ENCODE measurements around the gene ARMH4.

DNA sequence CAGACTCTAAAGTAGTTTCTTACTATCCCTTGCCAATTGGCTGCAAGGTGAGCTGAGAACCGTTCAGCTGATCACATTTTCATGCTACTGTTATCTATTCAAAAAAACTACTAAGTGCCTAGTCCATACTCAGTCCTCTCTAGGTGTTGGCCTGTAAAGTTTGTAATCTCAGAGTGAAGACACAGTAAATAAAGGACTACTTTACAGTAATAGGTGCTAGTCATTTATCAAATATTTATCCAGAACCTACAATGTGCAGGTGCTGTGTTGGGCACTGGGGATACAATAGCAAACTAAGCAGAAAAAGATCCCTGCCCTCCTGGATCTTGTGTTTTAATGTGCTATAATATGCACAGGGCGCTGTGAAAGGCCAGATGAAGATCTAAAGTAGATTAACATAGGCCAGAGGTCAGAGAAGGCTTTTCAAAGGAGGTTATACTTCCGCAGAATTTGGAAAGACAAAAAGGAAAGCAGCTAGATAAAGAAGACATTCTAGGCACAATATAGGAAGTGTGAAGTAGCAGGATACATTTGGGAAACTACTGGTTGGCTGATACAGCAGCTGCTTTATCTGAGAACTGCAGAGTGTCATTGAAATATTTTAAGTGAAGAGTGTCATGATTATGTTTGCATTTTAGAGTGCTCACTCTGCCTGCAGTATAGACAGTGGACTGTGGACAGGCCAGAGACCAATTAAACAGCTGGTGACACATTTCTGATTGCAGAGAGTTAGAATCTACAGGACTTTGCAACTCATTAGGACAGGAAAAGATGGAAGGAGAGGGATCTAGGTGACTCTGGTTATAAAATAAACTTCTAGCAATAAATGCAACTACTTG, 40.0 kb upstream of the ARMH4 start:
- no peak for TF ChIP-seq CTCF (IDR thresholded peaks at IDR 0.05 in 8 of 11, conservative IDR thresholded peaks at IDR 0.05 in 3 of 11)
- no peak for TF ChIP-seq POLR2AphosphoS5 (IDR thresholded peaks at IDR 0.05)
- no peak for TF ChIP-seq POLR2A (IDR thresholded peaks at IDR 0.05)

Data from spleen (tissue), 7 donors.